ENCODE data around the gene CAND2.

The CAND2 gene

DNA sequence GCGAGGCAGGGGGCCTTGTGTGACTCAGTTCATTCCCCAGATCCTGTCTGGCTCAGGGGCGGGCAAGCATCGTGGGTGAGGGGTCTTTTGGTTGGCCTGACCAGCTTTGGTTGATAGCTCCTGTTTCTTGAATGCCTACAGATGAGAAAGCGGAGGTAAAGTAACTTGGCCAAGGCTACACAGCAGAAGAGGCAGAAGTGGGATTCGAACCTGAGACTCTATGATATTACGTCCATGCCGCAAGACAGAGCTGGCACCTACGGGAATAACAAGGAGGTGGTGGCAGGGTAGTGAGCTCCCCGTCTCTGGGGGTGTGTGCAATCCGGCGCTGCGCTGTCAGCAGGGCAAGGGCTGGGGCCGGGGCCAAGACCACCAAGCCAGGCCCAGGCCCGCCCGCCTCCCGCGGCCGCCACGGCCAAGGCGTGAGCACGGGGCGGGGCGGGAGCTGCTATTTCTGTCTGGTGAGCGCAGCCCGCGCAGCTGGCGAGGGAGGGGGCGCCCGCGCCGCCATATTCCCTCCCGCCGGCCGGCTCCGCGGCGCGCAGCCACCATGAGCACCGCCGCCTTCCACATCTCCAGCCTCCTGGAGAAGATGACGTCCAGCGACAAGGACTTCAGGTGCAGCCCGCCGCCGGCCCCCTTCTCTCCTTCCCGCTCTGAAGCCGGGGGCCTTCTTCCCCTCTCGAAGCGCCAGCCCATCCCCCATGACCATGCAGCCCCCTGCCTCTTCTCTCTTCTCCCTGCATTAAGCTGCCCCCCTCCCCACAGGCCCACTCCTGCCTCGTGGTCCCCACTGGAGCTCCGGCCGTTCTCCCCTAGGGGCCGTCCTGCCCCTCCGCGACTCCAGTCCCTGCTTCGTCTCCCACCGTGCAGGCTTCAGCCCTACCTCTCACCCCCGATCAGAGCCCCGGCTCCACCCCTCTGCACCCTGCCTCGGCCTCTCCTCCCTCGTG is at the start of gene CAND2:
TSS of gene CAND2 (plus strand) at position 510 of the 953 bp plus-strand sequence. CDS start at position 551, 41 bp downstream.
- no peak for DNase-seq

DNA sequence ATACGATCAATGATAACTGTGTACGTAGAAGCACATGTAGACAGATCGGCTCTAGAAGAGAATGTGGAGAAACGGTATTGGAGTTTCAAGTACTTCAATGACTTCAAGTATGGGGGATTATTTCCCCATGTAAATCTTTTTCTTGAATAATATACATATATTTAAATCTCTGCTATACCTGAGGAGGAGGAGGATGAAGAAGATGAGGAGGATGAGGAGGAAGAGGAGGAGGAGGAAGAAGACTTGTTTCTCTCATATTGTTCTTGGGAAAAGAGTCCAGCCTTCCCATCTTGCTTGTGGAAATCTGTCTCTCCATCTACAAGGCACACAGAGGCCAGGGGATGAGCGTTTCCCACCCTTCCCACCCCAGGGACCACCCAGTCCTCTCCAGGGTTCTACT is 48.0 kb upstream of the CAND2 start:
- DNase-seq = no peak

DNA sequence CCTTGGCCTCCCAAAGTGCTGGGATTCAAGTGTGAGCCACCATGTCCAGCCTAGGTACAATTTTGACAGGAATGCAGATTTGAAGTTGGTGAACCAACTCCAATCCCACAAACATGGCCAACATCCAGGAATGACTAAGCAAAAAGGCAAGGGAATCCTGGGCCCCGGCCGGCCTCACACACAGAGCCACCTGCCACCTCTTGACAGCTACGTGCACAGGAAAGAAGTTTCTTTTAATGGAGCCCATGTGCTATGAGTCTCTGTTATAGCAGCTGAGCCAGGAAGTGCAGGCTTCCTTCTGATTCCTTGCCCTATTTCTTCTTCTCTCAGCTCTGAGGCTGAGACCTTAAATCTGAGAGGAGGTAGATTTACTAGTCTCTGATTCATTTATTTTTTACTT is 46.3 kb upstream of the CAND2 start:
- DNase-seq = no peak

DNA sequence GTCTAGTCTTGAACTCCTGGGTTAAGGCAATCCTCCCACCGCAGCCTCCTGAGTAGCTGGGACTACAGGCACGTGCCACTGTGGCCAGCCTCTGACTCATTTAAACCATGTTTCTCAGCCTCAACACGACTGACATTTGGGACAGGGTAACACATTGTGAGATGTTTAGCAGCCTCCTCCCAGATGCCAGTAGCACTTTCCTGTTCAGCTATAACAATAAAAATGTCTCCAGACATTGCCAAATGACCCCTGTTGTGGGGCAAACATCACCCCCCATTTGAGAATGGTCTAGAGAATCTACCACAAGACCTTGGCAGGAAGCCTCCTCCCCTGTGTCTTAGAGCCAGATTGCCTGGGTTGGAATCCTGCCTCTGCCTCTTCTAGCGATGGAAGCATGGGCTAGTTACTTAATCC is 45.8 kb upstream of the CAND2 start:
- no peak for DNase-seq

DNA sequence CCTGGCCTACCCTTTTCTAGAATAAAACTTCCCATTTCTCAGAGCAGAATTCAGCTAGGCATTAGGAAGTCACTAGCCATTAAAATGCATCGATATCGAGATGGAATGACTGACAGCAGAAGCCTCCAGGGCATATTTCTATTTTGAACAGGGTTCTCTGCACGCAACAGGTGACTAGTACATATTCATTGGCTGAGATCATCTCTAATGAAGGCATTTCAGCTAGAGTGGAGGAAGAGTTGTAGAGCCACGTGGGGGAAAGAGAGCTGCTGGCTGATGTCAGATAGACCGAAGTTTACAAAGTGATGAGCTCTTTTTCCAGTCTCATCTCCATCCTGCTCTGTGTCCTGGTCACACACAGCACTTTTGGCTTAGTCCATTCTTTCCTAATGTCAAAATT is 44.9 kb upstream of the CAND2 start:
- no peak for DNase-seq

DNA sequence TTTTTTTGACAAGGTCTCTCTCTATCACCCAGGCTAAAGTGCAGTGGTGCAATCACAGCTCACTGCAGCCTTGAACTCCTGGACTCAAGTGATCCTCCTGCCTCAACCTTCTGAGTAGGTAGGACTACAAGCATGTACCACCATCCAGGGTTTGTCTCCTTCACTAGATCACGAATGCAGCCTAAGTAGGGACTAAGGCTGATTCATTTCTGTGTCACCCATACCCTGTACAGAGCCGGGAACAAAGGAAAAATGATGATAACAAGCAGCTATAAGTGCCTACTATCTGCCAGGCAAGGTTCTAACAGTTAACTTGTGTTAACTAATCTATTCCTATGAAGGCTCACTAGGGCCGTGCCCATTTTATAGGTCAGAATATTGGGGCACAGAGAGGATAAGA is 44.4 kb upstream of the CAND2 start:
- no peak for DNase-seq

DNA sequence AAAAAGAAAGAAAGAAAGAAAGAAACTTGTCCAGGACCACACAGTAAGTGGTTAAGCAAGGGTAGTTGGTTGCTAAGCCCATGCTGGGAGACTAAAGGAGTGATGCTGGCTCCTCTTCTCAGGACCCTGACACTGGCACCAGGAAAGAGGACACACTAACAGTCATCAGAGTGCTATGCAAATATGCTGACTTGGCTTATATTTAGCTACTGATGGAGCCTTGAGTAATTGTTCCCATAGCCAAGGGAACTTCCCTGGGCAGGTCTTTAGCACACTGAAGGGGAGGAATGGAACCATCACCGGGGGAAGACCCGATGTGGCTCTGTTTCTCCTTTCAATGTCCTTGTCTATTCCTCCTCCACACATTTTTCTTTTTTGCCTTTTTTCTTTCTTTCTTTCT is 43.7 kb upstream of the CAND2 start:
- no peak for DNase-seq

DNA sequence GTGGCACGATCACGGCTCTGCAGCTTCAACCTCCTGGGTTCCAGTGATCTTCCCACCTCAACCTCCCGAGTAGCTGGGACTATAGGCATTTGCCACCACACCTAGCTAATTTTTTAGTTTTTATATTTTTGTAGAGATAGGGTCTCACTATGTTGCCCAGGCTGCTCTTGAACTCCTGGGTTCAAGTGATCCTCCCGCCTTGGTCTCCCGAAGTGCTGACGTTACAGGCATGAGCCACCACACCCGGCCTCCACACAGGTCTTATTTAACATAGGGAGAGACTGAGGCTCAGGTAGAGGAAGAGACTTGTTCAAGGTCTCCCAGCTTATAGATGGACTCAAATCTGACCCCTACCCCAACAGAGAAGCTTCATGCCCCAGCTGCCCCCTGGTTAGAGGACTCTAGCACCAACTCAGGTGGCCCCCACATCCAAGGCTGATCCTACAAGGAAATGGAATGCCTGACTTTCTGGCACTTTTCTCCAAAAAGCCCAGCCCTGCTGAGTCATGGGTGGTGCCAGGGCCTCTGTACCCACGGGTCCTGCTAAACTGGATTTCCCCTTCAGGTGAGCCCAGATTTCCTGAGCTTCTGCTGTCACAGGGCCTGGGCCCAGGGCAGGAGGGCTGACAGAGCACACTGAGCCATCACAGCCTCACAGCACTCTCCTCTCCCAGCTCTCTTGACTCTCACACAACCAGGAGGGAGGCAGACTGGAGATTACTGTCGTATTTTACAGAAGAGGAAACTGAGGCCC is 43.0 kb upstream of the CAND2 start:
- no peak for DNase-seq

DNA sequence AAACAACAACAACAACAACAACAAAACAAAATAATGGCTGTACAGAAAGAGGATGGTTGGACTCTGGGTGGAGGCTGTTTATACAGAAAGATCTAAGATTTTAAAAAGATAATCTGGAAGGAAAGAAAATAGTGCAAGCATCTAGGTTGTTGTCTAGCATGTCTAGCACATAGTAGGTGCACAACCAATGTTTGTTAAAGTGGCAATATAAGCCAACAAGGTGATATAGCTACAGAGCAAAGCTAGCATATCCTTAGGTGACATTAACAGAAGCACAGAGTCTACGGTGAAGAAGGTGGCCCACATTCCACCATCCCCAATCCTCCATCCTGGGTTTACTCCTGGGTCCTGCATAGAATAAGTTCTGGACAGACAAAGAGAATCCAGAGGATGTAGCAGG is 42.2 kb upstream of the CAND2 start:
- no peak for DNase-seq

DNA sequence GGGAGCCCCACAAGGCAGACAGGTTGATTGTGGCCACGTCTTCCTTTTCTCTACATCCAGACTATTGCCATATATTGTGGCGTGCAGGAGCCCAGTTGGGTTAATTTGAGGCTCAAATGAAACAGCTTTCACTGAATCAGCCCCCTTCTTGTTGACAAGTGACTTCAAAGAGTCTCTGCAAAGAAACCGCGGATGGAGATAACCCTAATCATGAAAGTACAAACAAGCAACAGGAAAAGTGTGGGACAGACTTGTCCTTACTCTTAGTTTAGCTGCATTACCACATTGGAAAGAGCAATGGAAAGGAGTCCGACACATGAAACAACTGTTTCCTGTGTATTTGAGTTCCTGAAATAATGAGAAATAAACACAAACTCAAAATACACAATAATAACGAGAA is 40.7 kb upstream of the CAND2 start:
- no peak for DNase-seq

DNA sequence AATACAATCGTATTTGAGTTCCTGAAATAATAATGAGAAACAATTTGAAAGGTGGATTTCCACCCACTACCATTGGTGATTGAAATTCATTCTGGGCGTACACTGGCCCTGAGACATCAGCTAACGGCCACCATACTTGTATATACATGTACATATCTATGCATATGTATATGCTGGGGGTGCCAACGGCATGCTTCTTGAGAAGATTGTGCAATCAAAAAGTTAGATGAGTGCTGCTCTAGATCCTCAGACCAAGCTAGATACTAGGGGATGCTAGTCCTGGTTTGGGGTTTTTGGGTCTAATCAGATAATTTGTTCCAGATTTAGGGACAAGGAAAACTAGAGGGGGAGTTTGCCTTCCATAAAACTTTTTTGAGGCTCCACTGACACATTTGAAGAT is 40.3 kb upstream of the CAND2 start:
- DNase-seq = no peak

DNA sequence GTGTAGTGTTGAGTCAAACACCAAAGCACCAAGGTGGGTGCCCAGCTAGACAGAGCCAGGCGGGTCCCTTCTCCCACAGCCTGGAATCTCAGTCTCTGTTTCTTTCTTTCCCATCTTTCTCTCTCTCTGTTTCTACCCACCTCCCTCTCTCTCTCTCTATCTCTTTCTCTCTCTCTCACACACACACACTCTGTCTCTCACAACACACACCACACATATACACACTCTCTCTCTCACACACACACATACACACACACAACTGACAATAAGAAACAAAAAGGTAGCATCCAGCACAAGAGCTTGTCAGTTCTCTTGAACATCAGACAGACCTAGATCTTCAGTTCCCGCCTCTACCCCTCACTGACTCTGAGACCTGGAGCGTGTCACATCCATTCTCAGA is 39.8 kb upstream of the CAND2 start:
- DNase-seq = no peak

DNA sequence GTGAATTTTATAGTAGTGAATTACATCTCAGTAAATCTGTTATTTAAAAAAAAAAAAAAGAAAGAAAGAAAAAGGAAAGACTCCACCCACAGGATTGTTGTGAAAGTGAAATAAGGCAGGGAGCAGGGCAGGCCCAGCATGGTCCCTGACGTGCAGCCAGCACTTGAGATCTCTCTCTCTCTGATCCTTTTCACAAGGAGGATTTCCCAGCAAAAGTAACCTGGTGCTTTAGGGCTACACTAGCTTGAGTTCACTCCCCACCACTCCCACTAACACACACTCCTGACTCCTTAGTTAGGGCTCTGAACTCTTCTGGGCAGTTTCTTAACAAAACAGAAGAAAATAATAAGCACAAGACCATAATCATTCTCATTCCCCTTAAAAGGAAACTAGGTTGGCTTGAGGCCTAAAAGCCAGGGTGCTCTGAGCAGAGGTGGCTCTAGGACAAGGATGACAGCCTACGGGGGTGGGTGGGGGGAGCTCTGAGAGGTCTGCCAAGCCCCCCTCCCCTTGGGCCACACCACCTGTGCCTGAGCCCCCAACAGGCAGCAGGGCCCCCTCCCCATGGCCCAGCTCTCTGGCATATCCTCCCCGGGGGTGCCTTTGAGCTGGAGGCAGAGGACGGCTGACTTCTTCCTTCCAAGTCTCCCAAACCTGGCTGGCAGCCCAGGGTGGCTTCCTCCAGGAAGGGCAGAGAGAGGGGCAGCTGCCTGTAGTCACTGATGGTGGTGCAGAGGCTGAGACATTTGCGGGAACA is 38.3 kb upstream of the CAND2 start:
- DNase-seq = no peak

DNA sequence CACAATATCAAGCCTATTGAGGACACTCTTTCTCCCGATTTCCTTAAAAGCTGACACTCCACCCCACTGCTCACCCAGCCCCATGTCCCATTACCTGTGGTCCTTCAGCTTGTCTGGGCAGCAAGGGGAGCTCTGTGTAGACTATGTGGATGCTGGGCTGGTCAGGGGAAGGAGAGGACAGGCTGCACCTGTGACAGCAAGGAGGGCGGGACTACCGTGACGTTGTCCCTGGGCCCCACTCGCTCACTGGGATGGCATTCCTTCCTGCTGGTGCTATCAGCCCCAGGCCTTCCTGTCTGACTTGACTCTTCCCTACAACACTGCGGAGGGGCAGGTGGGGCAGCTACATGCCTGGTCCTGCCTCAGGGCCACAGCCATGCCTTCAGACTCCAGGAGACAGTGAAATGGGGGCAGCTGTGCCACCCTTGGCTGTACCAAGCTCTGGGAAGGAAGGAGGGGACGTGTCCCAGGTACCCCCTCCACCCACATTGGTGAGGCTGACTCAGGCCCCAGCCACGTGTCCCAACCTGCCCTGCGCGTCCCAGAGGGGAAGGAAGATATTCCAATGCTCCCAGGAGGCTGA is 37.3 kb upstream of the CAND2 start, which contains the start of gene TMEM40:
TSS of gene TMEM40 (minus strand) at position 163 of the 583 bp plus-strand sequence. CDS start 9,427 bp downstream, outside the sequence.
- no peak for DNase-seq

DNA sequence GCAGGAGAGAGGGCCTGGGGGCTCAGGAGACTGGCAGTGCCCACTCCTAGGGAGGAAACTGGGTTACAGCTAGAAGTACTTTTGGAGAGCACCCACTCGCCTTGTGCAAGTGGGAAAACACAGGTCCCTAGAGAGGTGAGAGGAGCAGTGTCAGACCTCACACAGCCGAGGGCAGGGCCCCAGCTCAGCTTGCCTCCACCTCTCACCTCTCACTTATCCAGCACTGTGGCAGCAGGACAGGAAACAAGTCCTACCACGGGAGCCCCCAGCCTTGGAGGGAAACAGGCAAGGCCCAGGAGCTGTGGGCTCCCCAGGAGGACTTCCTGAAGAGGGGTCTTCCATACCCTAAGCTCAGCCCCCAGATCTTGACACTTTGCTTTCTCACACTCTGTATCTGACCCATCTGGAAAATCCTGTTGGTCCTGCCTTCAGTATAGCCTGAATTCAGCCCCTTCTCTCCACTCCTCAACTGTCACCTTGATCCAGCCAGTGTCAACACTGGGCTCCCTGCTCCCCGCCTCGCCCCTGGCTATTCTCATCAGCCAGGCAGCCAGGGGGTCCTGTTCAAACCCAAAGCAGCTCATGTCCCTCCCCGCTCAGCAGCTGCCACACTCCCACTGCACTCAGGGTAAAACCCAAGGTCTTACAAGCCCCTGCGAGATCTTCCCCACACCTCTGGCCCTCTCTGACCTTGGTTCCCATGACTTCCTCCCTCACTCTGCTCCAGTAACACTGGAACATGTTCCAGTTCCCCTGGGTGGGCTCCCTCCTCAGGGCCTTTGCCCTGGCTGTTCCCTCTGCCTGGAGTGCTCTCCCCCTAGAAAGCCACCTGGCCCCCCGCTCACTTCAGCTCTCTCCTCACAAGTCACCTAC is 36.6 kb upstream of the CAND2 start:
- DNase-seq = no peak

DNA sequence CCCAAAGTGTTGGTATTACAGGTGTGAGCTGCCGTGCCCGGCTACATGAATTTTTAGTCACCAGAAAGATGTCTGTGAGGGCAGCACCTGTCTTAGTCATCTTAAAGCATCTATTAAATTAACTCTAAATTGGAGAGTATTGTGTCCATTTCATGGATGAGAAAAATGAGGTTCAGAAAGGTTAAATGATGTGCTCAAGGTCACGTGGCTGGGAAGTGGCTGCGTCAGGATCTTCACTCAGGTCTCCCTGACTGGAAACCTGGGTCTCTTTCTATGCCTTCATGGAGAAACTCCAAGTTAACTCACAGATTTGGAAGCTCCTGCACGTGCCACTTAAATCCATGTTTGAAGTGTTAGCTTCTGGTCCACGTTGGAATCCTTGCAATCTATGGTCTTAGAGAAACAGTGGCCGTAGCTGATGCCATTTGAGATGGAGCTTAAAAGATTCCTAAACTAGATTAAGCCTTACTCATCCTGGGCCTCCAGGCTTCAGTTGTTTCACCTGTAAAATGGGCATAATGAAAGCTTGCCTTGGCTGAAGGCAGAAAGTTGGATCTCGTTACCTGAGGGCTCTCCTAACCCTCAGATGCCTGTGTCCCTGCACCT is 32.2 kb upstream of the CAND2 start:
- DNase-seq = no peak

DNA sequence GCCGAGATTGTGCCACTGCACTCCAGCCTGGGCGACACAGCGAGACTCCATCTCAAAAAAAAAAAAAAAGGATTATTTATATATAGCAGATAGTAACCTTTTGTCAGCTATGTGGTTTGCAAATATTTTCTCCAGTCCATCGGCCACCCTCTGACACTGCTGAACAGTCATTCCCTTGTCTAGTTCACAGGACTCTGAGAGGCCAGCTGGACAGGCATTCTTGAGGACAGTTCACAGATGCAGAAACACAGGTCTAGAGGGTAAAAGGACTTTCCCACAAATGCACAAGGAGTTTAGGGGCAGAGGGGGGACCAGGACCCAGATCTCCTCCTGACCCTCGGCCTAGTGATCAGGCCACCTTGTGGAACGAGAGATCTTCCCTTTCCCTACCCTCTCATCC is 29.9 kb upstream of the CAND2 start:
- DNase-seq = no peak

DNA sequence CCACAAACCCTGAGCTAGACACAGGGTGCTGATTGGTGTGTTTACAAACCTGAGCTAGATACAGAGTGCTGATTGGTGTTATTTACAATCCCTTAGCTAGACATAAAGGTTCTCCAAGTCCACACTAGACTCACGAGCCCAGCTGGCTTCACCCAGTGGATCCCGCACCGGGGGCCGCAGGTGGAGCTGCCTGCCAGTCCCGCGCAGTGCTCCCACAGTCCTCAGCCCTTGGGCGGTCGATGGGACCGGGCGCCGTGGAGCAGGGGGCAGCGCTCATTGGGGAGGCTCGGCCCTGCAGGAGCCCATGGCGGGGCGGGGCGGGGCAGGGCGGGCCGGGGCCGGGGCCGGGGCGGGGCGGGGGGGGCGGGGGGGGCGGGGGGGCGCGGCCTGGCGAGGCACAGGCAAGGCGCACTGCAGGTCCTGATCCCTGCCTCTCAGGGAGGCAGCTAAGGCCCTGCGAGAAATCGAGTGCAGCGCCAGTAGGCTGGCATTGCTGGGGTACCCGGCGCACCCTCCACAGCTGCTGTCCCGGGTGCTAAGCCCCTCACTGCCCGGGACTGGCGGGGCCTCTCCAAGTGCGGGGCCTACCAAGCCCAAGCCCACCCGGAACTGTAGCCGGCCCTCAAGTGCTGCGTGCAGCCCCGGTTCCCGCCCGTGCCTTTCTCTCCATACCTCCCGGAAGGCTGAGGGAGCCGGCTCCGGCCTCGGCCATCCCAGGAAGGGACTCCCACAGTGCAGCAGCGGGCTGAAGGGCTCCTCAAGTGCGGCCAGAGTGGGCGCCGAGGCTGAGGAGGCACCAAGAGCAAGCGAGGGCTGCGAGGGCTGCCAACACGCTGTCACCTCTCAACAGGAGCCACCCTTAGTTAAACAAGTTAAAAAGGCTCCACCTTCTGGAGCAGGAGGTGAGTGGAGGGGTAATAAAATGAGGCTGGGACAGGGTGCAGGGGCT is 27.6 kb upstream of the CAND2 start:
- DNase-seq = no peak

DNA sequence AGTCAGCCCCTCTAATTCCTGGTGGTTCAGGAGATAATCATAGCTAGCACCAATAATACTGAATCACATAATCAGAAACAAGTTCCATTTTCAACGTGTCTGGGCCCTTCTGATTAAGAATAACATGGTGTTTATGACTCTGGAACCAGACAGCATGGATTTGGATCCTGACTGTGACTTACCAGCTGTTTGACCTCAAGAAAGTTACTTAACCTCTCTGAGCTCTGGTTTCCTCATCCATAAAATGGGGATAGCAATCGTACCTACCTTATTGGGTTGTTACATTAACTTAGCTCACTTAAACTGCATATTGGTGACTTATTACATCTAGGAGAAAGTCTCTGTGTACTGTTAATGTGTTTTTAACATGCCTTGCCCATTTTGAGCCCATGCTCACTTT is 26.7 kb upstream of the CAND2 start:
- no peak for DNase-seq

DNA sequence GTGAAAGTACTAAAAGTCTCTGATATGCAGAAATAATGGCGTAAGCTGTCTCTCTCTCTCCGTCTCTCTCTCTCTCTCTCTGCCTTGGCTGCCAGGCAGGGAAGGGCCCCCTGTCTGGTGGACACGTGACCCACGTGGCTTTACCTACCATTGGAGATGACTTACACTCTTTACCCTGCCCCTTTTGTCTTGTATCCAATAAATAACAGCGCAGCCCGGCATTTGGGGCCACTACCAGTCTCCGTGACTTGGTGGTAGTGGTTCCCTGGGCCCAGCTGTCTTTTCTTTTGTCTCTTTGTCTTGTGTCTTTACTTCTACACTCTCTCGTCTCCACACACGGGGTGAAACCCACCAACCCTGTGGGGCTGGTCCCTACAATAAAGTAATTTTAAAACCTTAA is 25.2 kb upstream of the CAND2 start:
- no peak for DNase-seq
